Spleen (tissue), 7 donors: Measurements from ENCODE around the gene TMEM183A.

Experiments used
- POLR2A ChIP-seq, 3 donors: fragments of 450-650 bp; IDR thresholded peaks; one replicate each; pipeline ENCODE4 v1.5.1; 2017; ENCODE audit warnings: antibody characterized with exemption in 3 of 3, mild to moderate bottlenecking in 1 of 3
- TF ChIP-seq, protein P1 (sequence below), 11 experiments: fragments of 200-600 bp in 7 of 11; fragments of 450-650 bp in 4 of 11; sonication (generic) in 4 of 11; IDR thresholded peaks in 8 of 11; conservative IDR thresholded peaks in 3 of 11; 1 replicate in 7 of 11; 2 replicates in 4 of 11; pipeline versions ENCODE4 v1.4.0 to v1.8.0; 2016 to 2021; ENCODE audit warnings: antibody characterized with exemption in 11 of 11, inconsistent platforms in 4 of 11, mild to moderate bottlenecking in 1 of 11
- donor health status: DM: no; HTN: no; CAD: no; lungs with moderate emphysema.
- donor health status: DM: no; HTN: no; CAD: no.
- donor health status: DM: no; HTN: no; CAD: no.

DNA sequence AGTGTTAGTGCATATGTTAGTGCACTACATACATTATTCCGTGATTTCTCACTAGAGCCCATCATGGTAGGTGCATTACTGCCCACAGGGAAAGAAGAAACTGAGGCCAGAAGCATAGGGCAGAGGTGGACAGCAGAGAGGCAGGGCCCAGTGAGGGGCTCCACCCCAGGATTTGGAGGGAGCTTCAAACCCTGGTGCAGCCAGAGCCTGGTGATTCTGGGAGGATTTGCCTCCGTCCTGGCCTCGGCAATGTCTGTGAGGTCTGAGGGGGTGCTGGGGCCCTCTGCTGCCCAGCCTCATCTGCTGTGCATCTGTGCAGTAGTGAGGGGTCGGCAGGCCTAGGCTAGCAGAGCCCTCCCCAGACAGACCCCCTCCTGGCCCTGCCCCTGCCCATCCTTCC lies 41.9 kb downstream of the TMEM183A start:
- TF ChIP-seq, protein P1, sequence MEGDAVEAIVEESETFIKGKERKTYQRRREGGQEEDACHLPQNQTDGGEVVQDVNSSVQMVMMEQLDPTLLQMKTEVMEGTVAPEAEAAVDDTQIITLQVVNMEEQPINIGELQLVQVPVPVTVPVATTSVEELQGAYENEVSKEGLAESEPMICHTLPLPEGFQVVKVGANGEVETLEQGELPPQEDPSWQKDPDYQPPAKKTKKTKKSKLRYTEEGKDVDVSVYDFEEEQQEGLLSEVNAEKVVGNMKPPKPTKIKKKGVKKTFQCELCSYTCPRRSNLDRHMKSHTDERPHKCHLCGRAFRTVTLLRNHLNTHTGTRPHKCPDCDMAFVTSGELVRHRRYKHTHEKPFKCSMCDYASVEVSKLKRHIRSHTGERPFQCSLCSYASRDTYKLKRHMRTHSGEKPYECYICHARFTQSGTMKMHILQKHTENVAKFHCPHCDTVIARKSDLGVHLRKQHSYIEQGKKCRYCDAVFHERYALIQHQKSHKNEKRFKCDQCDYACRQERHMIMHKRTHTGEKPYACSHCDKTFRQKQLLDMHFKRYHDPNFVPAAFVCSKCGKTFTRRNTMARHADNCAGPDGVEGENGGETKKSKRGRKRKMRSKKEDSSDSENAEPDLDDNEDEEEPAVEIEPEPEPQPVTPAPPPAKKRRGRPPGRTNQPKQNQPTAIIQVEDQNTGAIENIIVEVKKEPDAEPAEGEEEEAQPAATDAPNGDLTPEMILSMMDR (IDR thresholded peaks at IDR 0.05 in 8 of 11, conservative IDR thresholded peaks at IDR 0.05 in 3 of 11), result no peak
- TF ChIP-seq POLR2A (IDR thresholded peaks at IDR 0.05), result no peak
